ENCODE measurements around the gene NEDD4. TPM values are rescaled to one million over a fixed set of nuclear protein-coding genes. Genes with fewer than 3 reads are reported as not detected.
"Not testable (repeated sequence)": the region's sequence is repeated elsewhere in the genome, so short reads cannot be mapped to it uniquely, and the experiment has no call there.

NEDD4 gene
- polyA plus RNA-seq, 1 donor = 16.2 TPM

DNA sequence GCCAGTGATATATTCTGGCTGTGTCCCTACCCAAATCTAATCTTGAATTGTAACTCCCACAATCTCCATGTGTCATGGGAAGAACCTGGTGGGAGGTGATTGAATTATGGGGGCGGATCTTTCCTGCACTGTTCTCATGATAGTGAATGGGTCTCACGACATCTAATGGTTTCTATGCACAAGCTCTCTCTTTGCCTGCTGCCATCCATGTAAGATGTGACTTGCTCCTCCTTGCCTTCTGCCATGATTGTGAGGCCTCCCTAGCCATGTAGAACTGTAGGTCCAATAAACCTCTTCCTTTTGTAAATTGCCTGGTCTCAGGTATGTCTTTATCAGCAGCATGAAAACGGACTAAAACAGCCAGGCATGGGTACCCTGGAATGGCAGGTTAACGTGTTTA is 150.5 kb downstream of the NEDD4 start:
- DNase-seq; H3K9me3 ChIP-seq (ENCODE audit: control insufficient read depth, low read depth, low read length); H3K4me3 ChIP-seq (ENCODE audit: low read length); H3K4me1 ChIP-seq (ENCODE audit: control insufficient read depth, insufficient read depth, low read length); H3K27me3 ChIP-seq (ENCODE audit: control insufficient read depth, insufficient read depth, low read length); H3K27ac ChIP-seq (ENCODE audit: low read length): not testable (repeated sequence)
- WGBS (ENCODE audit: insufficient coverage, low lambda C conversion rate) = 88% methylated on average over 1 of the region's 4 CpGs
- peaks cover 49% of the 10 kb centered on the region for H3K36me3 ChIP-seq (ENCODE audit: control insufficient read depth, insufficient read depth, low read length)

DNA sequence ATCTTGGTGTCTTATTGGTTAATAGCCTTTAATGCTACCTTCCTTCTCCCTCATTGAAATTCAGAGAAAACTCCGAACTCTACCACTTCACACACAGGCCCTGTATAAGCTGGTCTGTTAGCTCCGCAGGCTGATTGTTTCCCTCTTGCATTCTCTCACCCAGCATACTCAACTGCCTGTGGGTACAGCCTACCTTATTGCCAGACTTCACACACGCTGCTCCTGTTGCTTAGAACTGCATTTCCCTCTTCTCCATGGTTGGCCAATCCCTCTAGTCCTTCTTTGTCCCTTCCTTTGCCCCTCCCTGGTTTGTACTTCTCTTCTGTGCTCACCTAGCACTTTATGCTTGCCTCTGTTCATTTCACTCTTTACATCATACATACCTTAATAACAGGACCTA is 157.5 kb downstream of the NEDD4 start:
- Histone ChIP-seq H3K27me3 (ENCODE audit: control insufficient read depth, insufficient read depth, low read length) (no peaks in the 10 kb centered on the region), H3K9me3 (ENCODE audit: control insufficient read depth, low read depth, low read length) (no peaks in the 10 kb centered on the region)

DNA sequence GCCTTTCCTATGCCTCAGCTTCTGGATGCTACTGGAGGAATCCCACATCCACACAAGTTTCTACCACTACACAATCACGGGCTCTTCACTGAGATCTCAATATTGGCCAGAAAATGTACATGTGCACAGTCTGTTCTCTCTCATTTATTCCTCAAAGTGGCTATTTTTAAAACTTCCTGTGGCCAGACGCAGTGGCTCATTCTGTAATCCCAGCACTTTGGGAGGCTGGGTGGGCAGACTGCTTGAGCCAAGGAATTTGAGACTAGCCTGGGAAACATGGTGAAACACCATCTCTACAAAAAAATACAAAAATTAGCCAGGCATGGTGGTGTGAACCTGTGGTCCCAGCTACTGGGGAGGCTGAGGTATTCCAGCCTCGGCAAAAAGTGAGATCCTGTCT is 159.1 kb downstream of the NEDD4 start:
- no peak overlapping the region for H3K4me3 ChIP-seq (ENCODE audit: low read length)
- H3K4me1 ChIP-seq (ENCODE audit: control insufficient read depth, insufficient read depth, low read length) = no peaks in the 10 kb centered on the region
- no peaks in the 10 kb centered on the region for H3K27me3 ChIP-seq (ENCODE audit: control insufficient read depth, insufficient read depth, low read length)
- no peak for DNase-seq
- no CpG with 5 or more reads among the region's 3 CpGs for WGBS (ENCODE audit: insufficient coverage, low lambda C conversion rate)
- peaks cover 45% of the 10 kb centered on the region for H3K36me3 ChIP-seq (ENCODE audit: control insufficient read depth, insufficient read depth, low read length)
- H3K9me3 ChIP-seq (ENCODE audit: control insufficient read depth, low read depth, low read length) = no peaks in the 10 kb centered on the region
- H3K27ac ChIP-seq (ENCODE audit: low read length) = no peak overlapping the region

More for the DNA sequence above, 157.5 kb downstream of the NEDD4 start:
- H3K36me3 ChIP-seq (ENCODE audit: control insufficient read depth, insufficient read depth, low read length) = peaks cover 50% of the 10 kb centered on the region
- H3K27ac ChIP-seq (ENCODE audit: low read length) = no peak overlapping the region
- no peak overlapping the region for H3K4me3 ChIP-seq (ENCODE audit: low read length)
- no peaks in the 10 kb centered on the region for H3K4me1 ChIP-seq (ENCODE audit: control insufficient read depth, insufficient read depth, low read length)
- no peak for DNase-seq
- WGBS (ENCODE audit: insufficient coverage, low lambda C conversion rate) = 100% methylated on average over 2 of the region's 3 CpGs

- no peak for DNase-seq
- no peaks in the 10 kb centered on the region for H3K4me1 ChIP-seq (ENCODE audit: control insufficient read depth, insufficient read depth, low read length)
- H3K9me3 ChIP-seq (ENCODE audit: control insufficient read depth, low read depth, low read length) = no peaks in the 10 kb centered on the region
- peaks cover 19% of the 10 kb centered on the region for H3K36me3 ChIP-seq (ENCODE audit: control insufficient read depth, insufficient read depth, low read length)
- no CpG with 5 or more reads among the region's 2 CpGs for WGBS (ENCODE audit: insufficient coverage, low lambda C conversion rate)
- H3K27me3 ChIP-seq (ENCODE audit: control insufficient read depth, insufficient read depth, low read length) = no peaks in the 10 kb centered on the region
- no peak overlapping the region for H3K4me3 ChIP-seq (ENCODE audit: low read length)
- no peak overlapping the region for H3K27ac ChIP-seq (ENCODE audit: low read length)
These were observed 163.6 kb downstream of the NEDD4 start for GRCh38 chr15:55829826-55830225.

DNA sequence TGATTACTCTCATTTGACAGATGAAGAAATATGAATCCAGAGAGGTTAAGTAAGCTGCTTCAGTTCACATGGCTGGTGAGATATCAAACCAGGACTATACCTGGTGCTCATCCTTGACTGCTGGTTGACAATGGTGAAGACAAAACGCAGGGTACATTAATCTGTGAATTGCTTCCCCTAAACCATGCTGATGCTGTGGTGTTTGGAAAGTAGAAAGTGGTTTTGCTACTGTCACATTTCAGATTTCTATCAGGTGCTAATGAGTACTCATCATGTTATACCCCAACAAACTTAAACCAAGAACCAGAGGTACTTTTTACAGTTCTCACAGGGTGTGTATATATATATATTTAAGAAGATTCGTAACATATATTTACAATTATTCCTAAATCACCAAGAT is 165.5 kb downstream of the NEDD4 start:
- H3K27me3 ChIP-seq (ENCODE audit: control insufficient read depth, insufficient read depth, low read length) = no peaks in the 10 kb centered on the region
- 100% methylated on average over 1 of the region's 2 CpGs for WGBS (ENCODE audit: insufficient coverage, low lambda C conversion rate)
- H3K36me3 ChIP-seq (ENCODE audit: control insufficient read depth, insufficient read depth, low read length) = peaks cover 13% of the 10 kb centered on the region
- DNase-seq = no peak
- no peak overlapping the region for H3K4me3 ChIP-seq (ENCODE audit: low read length)
- H3K9me3 ChIP-seq (ENCODE audit: control insufficient read depth, low read depth, low read length) = no peaks in the 10 kb centered on the region
- H3K4me1 ChIP-seq (ENCODE audit: control insufficient read depth, insufficient read depth, low read length) = no peaks in the 10 kb centered on the region
- no peak overlapping the region for H3K27ac ChIP-seq (ENCODE audit: low read length)

DNA sequence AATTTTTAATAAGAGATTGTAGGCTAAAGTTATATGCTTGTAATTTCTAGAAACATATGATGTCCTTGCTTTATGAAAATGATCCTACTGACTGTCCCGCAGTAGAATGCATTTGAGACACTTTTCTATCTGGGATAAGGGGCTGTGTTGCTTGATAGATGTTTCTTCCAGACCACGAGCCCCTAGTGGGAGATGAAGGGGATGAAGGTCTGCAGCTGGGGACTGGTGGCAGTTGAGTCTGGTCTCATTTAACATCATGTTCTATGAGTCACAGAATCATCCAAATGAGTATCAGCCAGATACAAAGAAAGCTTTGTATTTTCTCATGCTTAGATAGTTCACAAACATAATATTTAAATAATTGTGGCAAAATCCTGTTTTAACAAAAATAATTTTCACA is 166.2 kb downstream of the NEDD4 start:
- Histone ChIP-seq H3K36me3 (ENCODE audit: control insufficient read depth, insufficient read depth, low read length) (peaks cover 8% of the 10 kb centered on the region), H3K27ac (ENCODE audit: low read length) (no peak overlapping the region), H3K9me3 (ENCODE audit: control insufficient read depth, low read depth, low read length) (no peaks in the 10 kb centered on the region), H3K27me3 (ENCODE audit: control insufficient read depth, insufficient read depth, low read length) (no peaks in the 10 kb centered on the region), H3K4me3 (ENCODE audit: low read length) (no peak overlapping the region), H3K4me1 (ENCODE audit: control insufficient read depth, insufficient read depth, low read length) (no peaks in the 10 kb centered on the region)
- DNase-seq = no peak
- WGBS (ENCODE audit: insufficient coverage, low lambda C conversion rate) = no CpG with 5 or more reads among the region's 2 CpGs

DNA sequence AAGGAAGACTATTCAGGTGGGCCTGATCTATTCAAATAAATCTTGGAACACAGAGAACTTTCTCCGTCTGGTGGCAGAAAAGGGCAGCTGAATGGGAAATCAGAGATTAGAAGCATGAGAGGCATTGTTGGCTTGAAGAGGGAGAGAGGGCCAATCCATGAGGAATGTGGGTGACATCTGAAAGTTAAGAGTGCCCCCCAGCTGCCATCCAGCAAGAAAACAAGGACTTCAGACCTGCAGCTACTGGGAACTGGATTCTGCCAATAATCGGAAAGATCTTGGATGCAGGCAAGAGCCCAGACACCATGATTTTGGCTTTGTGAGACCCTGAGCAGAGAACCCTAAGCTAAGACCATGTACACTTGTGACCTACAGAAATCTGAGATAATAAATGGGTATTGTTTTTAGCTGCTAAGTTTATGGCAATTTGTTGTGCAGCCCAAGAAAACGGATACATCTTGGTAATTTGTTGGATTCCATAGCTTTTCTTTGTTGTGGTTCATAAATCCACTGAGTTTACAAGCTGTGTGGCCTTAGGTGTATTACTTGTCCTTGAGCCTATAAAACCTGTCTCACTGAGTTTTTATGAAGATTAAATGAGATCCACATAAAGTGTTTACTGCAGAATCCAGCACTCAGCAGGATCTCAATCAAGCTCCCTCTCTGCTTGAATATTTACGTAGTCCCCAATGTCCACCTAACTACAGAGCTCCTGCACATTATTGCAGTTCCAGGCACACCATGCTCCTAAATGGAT is 168.4 kb downstream of the NEDD4 start:
- WGBS (ENCODE audit: insufficient coverage, low lambda C conversion rate) = 100% methylated on average over 1 of the region's 4 CpGs
- Histone ChIP-seq H3K4me1 (ENCODE audit: control insufficient read depth, insufficient read depth, low read length) (no peaks in the 10 kb centered on the region), H3K36me3 (ENCODE audit: control insufficient read depth, insufficient read depth, low read length) (peaks cover under 1% of the 10 kb centered on the region), H3K4me3 (ENCODE audit: low read length) (no peak overlapping the region), H3K27me3 (ENCODE audit: control insufficient read depth, insufficient read depth, low read length) (no peaks in the 10 kb centered on the region), H3K9me3 (ENCODE audit: control insufficient read depth, low read depth, low read length) (no peaks in the 10 kb centered on the region), H3K27ac (ENCODE audit: low read length) (no peak overlapping the region)
- DNase-seq = no peak

GRCh38 chr15:55823699-55824340 is 169.6 kb downstream of the NEDD4 start:
- no peaks in the 10 kb centered on the region for H3K9me3 ChIP-seq (ENCODE audit: control insufficient read depth, low read depth, low read length)
- H3K36me3 ChIP-seq (ENCODE audit: control insufficient read depth, insufficient read depth, low read length) = no peaks in the 10 kb centered on the region
- no peak overlapping the region for H3K27ac ChIP-seq (ENCODE audit: low read length)
- H3K4me1 ChIP-seq (ENCODE audit: control insufficient read depth, insufficient read depth, low read length) = no peaks in the 10 kb centered on the region
- no peak for DNase-seq
- H3K4me3 ChIP-seq (ENCODE audit: low read length) = no peak overlapping the region
- WGBS (ENCODE audit: insufficient coverage, low lambda C conversion rate) = 20% methylated on average over 2 of the region's 3 CpGs
- H3K27me3 ChIP-seq (ENCODE audit: control insufficient read depth, insufficient read depth, low read length) = no peaks in the 10 kb centered on the region

DNA sequence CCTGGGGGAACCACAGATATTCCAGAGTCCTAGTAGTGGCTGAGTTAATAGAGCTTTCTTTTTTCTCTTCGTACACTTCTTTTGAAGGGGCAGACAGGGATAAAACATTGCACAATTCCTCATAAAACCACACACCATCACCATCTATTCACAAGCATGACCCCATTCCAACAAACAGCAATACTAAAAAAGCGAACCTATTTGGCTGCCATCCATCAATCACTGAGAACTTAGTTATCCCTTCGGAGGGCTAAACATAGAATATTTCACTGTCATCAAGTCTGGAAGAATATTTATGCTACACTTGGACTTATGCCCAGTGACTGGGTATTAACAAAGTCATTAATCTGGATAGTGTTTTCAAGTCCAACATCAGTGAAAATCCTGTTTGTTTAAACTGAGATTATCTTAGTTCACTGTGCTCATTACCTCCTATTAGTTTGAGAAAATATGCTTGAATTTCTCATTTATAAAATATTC is 170.2 kb downstream of the NEDD4 start:
- no CpG with 5 or more reads among the region's 3 CpGs for WGBS (ENCODE audit: insufficient coverage, low lambda C conversion rate)
- Histone ChIP-seq H3K36me3 (ENCODE audit: control insufficient read depth, insufficient read depth, low read length) (no peaks in the 10 kb centered on the region), H3K9me3 (ENCODE audit: control insufficient read depth, low read depth, low read length) (no peaks in the 10 kb centered on the region), H3K4me1 (ENCODE audit: control insufficient read depth, insufficient read depth, low read length) (no peaks in the 10 kb centered on the region), H3K27ac (ENCODE audit: low read length) (no peak overlapping the region), H3K27me3 (ENCODE audit: control insufficient read depth, insufficient read depth, low read length) (no peaks in the 10 kb centered on the region), H3K4me3 (ENCODE audit: low read length) (no peak overlapping the region)
- peak in 1 of 2 donors; percentile 21 for DNase-seq

GRCh38 chr15:55821740-55822139 is 171.7 kb downstream of the NEDD4 start:
- not testable (repeated sequence) for H3K4me3 ChIP-seq (ENCODE audit: low read length); H3K36me3 ChIP-seq (ENCODE audit: control insufficient read depth, insufficient read depth, low read length); DNase-seq; H3K9me3 ChIP-seq (ENCODE audit: control insufficient read depth, low read depth, low read length); H3K4me1 ChIP-seq (ENCODE audit: control insufficient read depth, insufficient read depth, low read length); H3K27me3 ChIP-seq (ENCODE audit: control insufficient read depth, insufficient read depth, low read length); H3K27ac ChIP-seq (ENCODE audit: low read length)
- no CpG with 5 or more reads among the region's 2 CpGs for WGBS (ENCODE audit: insufficient coverage, low lambda C conversion rate)

Measured in large intestine (tissue), 3 donors.